ENCODE measurements around the gene PGAP3.

- no peak for TF ChIP-seq POLR2A (IDR thresholded peaks at IDR 0.05; ENCODE audit: low read depth, low read length)
- TF ChIP-seq MAZ (IDR thresholded peaks at IDR 0.05; ENCODE audit: borderline replicate concordance, low read depth, low read length) = no peak
- TF ChIP-seq CTCF (conservative IDR thresholded peaks at IDR 0.05; ENCODE audit: low read depth, low read length) = no peak
- no peak for TF ChIP-seq RFX5 (IDR thresholded peaks at IDR 0.05; ENCODE audit: low read depth, low read length)
- TF ChIP-seq CEBPB (IDR thresholded peaks at IDR 0.05; ENCODE audit: low read depth, low read length) = no peak
Observed at GRCh38 chr17:39641097-39641496, 46.8 kb downstream of the PGAP3 start.

Data from IMR-90 (cell line).